Stimulated activated CD4-positive, alpha-beta T cell treated with anti-CD3 and anti-CD28 coated beads, Interleukin-4, amount 100 ng/mL, for 1 hour (primary cell): Measurements from ENCODE around the gene ITIH5.

Experiments used
- DNase-seq: peaks from one replicate; pipeline ENCODE4 v3.0.0-alpha.2; 2020

The ITIH5 gene

DNA sequence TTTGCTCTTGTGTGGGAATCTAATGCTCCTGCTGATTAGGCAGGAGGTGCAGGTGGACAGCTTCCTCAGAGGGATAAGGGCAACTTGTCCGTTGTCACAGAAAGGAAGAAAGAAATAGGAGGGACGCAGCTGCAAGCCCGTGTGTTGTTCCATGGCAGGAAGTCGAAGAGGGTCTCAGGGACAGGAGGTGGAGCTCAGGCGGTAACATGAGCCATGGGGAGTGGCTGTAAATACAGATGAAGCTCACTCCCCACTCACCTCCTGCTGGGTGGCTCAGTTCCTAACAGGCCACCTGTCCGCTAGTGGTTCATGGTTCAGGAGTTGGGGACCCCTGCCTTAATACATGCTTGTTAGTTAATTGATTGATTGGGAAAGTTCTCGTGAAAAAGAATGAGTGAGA, 154.3 kb downstream of the ITIH5 start:
- no peak for DNase-seq

DNA sequence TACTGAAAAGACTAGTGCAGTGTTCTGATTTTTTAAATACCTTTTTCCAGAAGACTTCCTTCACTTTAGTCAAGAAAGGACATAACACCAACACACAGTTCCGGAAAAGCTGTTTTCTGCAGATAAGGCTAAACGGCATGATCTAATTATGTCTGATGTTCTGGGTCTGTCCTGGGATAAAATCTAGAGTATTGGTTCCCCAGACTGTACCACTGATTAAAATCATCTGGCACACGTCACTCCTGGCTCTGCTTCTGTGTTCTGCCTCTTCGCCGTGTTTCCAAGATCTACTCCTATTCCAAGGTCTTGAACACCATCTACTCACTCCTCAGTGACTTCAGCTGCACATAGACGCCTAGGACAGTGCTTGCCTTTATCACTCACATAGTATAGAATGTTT, 155.2 kb downstream of the ITIH5 start:
- DNase-seq = no peak
